ENCODE data around the gene EEF1AKMT3.

EEF1AKMT3 gene

DNA sequence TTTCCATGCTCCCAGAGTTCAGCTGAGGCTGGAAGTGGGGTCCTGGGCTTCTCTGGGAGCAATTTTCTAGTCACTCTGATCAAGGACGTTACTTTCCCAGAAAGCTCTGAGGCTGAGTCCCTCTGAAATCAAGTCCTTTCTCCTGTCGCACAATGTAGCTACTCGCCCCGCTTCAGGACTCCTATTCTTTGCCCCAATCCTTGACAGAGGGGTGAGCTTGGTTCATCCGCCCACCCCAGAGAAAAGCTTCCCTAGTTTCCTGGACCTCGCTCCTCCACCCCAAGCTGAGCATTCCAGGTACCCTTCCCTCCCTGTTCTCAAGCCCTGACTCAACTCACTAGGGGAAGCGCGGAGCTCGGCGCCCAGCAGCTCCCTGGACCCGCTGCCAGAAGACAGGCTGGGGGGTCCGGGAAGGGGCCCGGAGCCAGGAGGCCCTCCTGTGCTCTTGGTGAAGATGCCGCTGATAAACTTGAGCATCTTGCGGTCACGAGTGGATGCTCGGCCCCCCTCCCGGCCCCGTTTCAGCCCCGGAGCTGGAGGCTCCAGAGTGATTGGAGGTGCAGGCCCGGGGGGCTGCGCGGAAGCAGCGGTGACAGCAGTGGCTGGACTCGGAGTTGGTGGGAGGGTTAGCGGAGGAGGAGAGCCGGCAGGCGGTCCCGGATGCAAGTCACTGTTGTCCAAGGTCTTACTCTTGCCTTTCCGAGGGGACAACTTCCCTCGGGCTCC lies 35.5 kb upstream of the EEF1AKMT3 start:
- TF ChIP-seq, protein P1, sequence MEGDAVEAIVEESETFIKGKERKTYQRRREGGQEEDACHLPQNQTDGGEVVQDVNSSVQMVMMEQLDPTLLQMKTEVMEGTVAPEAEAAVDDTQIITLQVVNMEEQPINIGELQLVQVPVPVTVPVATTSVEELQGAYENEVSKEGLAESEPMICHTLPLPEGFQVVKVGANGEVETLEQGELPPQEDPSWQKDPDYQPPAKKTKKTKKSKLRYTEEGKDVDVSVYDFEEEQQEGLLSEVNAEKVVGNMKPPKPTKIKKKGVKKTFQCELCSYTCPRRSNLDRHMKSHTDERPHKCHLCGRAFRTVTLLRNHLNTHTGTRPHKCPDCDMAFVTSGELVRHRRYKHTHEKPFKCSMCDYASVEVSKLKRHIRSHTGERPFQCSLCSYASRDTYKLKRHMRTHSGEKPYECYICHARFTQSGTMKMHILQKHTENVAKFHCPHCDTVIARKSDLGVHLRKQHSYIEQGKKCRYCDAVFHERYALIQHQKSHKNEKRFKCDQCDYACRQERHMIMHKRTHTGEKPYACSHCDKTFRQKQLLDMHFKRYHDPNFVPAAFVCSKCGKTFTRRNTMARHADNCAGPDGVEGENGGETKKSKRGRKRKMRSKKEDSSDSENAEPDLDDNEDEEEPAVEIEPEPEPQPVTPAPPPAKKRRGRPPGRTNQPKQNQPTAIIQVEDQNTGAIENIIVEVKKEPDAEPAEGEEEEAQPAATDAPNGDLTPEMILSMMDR (conservative IDR thresholded peaks at IDR 0.05): no peak
- no peak for TF ChIP-seq ZFX (IDR thresholded peaks at IDR 0.05)
- no peak overlapping the region for H3K27ac ChIP-seq

DNA sequence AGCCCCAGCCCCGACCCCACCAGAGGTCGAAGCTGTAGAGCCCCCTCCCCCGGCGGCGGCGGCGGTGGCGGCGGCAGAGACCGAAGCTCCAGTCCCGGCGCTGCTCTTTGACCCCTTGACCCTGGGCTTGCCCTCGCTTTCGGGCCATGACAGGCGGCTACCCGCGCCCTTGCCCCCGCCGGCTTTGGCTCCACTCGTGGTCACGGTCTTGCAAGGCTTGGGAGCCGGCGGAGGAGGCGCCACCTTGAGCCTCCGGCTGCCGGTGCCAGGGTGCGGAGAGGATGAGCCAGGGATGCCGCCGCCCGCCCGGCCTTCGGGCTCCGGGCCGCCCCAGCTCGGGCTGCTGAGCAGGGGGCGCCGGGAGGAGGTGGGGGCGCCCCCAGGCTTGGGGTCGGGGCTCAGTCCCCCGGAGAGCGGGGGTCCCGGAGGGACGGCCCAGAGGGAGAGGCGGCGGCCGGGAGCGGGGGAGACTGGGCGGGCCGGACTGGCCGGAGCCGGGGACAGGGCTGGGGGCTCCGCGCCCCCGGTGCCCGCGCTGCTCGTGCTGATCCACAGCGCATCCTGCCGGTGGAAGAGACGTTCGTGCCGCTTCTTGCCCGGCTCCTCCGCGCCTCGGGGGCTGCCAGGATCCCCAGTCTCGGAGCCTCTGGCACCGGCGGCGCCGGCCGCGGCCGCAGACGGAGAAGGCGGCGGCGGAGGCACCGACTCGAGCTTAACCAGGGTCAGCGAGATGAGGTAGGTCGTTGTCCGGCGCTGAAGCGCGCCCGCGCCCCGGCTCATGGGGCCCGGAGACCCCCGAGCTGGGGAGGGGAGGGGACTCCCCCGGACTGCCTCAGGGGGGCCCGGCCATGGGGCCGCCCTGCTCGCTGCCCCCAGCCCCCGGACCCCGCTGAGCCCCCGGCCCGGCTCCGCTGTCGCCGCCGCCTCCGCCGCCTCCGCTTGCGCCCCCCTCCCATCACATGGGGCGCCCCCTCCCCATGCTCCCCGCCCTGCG lies 34.6 kb upstream of the EEF1AKMT3 start:
- H3K27ac ChIP-seq: no peak overlapping the region
- no peak for TF ChIP-seq ZFX (IDR thresholded peaks at IDR 0.05)
- TF ChIP-seq, protein P1 (conservative IDR thresholded peaks at IDR 0.05): no peak; the same call in 1 of the 2 replicates

DNA sequence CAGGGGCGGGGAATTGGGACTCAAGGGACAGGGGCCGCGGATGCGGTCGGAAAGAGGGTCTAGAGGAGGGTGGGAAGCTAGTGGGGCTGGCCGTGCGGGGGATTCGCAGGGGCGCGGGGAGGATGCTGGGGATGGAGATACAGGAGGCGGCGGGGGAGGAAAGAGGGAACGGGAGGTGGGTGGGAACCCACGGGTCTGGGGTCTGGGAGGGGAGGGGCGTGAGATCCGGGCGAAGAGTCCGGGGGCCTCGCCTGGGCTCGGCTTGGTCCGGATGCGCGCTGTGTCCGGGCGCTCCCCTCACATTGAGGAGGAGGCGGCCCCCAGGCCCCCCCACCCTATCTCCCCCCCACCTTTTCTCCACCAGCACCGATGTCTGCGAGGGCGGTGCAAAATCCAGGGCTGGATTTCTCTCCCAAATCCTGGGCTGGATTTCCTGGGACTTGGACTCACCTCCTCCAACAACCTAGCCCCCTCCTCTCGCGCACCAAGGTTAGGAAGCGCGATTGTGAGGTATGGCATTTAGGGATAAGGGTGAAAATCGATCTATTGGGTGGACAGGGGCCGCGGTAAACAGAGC lies 33.7 kb upstream of the EEF1AKMT3 start, which contains the start of gene AGAP2:
AGAP2 (minus strand) TSS at position 82 of the 577 bp plus-strand sequence. CDS start 496 bp downstream, outside the sequence.
- TF ChIP-seq, protein P1 (conservative IDR thresholded peaks at IDR 0.05): no peak
- TF ChIP-seq ZFX (IDR thresholded peaks at IDR 0.05): no peak
- H3K27ac ChIP-seq: no peak within 1 kb of the TSS

DNA sequence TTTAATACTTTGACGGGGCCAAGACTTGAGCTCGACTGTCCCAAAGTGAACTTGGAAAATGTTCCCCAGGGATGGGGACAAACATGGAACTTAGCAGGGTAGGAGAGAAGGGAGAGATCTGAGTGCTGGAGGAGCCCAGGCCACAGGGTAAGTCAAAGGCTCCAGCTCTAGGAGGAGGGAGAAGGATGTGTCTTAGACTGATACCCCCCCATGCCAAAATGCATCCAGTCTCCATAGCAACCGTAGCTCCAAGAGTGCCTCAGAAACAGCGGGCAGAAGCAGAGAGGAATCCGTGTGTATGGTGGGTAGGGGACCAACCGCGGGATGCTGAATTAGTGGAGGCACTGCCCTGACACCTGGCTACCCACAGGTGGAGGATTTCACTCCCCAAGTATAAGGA lies 33.0 kb upstream of the EEF1AKMT3 start:
- H3K27ac ChIP-seq: no peak overlapping the region
- TF ChIP-seq ZFX (IDR thresholded peaks at IDR 0.05): no peak
- TF ChIP-seq, protein P1 (conservative IDR thresholded peaks at IDR 0.05): no peak

DNA sequence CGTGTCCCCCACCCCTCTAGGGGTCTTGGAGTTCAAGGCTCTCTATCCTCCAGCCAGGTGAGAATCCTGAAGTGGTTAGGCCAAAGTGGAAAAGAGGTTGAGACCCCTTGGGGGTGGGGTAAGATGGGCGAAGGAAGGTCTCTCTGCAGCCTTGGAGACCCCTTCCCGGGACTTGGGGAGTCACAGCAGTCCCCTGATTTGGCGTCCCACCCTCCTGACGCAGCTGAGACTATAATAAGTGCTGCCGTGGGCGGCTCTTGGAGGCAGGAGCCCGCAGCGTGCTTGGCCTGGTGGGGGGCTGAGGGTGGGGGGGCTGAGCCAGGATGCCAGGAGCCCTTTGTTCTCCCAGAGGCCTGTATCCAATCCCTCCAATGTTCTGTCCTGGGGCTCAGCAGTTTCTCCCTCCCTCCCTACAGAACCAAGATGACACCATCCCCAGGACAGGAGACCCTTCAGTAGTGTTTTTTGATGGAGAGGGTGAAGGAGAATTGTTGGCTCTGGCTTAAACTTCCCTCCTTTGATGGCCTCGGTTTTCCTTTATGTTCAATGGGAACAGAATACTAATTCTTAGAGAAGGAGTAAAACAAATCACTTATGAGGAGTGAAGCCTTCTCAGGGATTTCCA lies 32.4 kb upstream of the EEF1AKMT3 start:
- H3K27ac ChIP-seq: no peak overlapping the region

DNA sequence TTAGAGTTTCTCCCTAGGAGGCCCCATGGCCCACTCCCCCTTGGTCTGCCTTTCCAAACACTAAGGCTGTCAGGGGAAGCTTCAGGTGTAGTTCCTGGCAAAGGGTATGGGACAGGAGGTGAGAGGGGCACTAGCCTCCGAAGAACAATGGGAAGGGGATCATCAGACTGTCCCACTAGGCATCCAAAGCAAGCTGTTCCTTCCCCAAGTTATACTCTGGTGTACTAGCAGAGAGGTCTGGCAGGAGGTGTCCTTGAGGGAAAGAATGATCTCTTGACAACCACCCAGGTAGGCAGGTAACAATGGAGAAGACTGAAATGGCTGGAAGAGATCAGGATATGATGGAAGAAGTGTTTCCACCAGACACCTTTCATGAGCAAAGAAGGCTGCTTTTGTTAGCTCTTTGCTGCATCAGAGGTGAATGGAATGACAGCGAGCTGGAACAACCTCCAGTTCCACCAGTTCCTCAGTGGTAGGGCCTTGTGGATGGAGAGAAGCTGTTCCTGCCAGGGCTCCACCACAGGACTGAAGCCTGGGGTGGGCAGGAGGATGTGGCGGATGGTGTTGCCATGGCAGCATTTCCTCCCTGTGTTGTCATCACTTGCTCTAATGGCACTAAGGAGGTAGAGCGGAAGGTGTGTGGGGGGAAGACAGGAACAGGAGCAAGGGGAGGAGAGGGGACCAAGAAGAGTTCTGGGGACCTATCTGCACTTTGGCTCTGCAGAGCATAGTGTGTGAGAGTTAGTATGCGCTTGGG lies 31.6 kb upstream of the EEF1AKMT3 start:
- TF ChIP-seq ZFX (IDR thresholded peaks at IDR 0.05): no peak
- TF ChIP-seq, protein P1 (conservative IDR thresholded peaks at IDR 0.05): no peak
- no peak overlapping the region for H3K27ac ChIP-seq

More for the DNA sequence above, 32.4 kb upstream of the EEF1AKMT3 start:
- TF ChIP-seq ZFX (IDR thresholded peaks at IDR 0.05): no peak
- TF ChIP-seq, protein P1 (conservative IDR thresholded peaks at IDR 0.05): no peak
